ENCODE results near the gene OBSCN.

GRCh38 chr1:228376262-228376628 lies 168.4 kb downstream of the OBSCN start:
- TF ChIP-seq CTCF (IDR thresholded peaks at IDR 0.05) (no peak), POLR2A (IDR thresholded peaks at IDR 0.05) (no peak), EP300 (IDR thresholded peaks at IDR 0.05) (no peak), POLR2AphosphoS5 (IDR thresholded peaks at IDR 0.05) (no peak)

Data from suprapubic skin (tissue), 4 donors.